ENCODE data around the gene TCTN1.
A peak's percentile ranks its signal among the peaks of the same experiment; 100 is the strongest.

GRCh38 chr12:110669193-110669502, 55.2 kb downstream of the TCTN1 start:
- TF ChIP-seq POLR2AphosphoS5 (IDR thresholded peaks at IDR 0.05; ENCODE audit: low read depth, low read length) (0 out of 2 replicates have a peak, but pooled peaks have one; percentile 7), POLR2A (IDR thresholded peaks at IDR 0.05; ENCODE audit: low read depth, low read length) (no peak), SPI1 (IDR thresholded peaks at IDR 0.05; ENCODE audit: low read depth, low read length) (peak; percentile 94)

Measured in GM12891 (cell line).